ENCODE results near the gene PPOX. TPM values are rescaled to one million over a fixed set of nuclear protein-coding genes. Genes with fewer than 3 reads are reported as not detected.

Gene PPOX
- total RNA-seq, 1 donor from 2014 or later, result 21.6 TPM

GRCh38 chr1:161216945-161217712 lies 50.9 kb downstream of the PPOX start:
- H3K4me3 Mint-ChIP-seq (ENCODE audit: unreplicated experiment), result no peak overlapping the region
- peaks cover 8% of the 10 kb centered on the region for H3K4me1 Mint-ChIP-seq (ENCODE audit: low read depth)
- peak overlapping the region; percentile 72 for H3K27ac Mint-ChIP-seq (ENCODE audit: unreplicated experiment)
- no peaks in the 10 kb centered on the region for H3K9me3 Mint-ChIP-seq (ENCODE audit: low read depth)
- no peak for DNase-seq (ENCODE audit: low spot score)
- no peak for TF ChIP-seq CTCF (IDR thresholded peaks at IDR 0.05)
- no peaks in the 10 kb centered on the region for H3K27me3 Mint-ChIP-seq (ENCODE audit: low read depth)
- H3K36me3 Mint-ChIP-seq (ENCODE audit: low read depth), result peaks cover 21% of the 10 kb centered on the region

- H3K9me3 Mint-ChIP-seq (ENCODE audit: low read depth), result no peaks in the 10 kb centered on the region
- no peak overlapping the region for H3K27ac Mint-ChIP-seq (ENCODE audit: unreplicated experiment)
- no peaks in the 10 kb centered on the region for H3K27me3 Mint-ChIP-seq (ENCODE audit: low read depth)
- H3K36me3 Mint-ChIP-seq (ENCODE audit: low read depth), result peaks cover 19% of the 10 kb centered on the region
- peaks cover 8% of the 10 kb centered on the region for H3K4me1 Mint-ChIP-seq (ENCODE audit: low read depth)
- DNase-seq (ENCODE audit: low spot score), result peak; percentile 76
- TF ChIP-seq CTCF (IDR thresholded peaks at IDR 0.05), result no peak
- no peak overlapping the region for H3K4me3 Mint-ChIP-seq (ENCODE audit: unreplicated experiment)
Observed at GRCh38 chr1:161217831-161218230, 51.6 kb downstream of the PPOX start.

- Mint-ChIP-seq H3K36me3 (ENCODE audit: low read depth) (peaks cover 14% of the 10 kb centered on the region), H3K4me1 (ENCODE audit: low read depth) (peaks cover 8% of the 10 kb centered on the region), H3K27ac (ENCODE audit: unreplicated experiment) (no peak overlapping the region), H3K4me3 (ENCODE audit: unreplicated experiment) (no peak overlapping the region), H3K27me3 (ENCODE audit: low read depth) (no peaks in the 10 kb centered on the region), H3K9me3 (ENCODE audit: low read depth) (no peaks in the 10 kb centered on the region)
- TF ChIP-seq CTCF (IDR thresholded peaks at IDR 0.05), result no peak
- DNase-seq (ENCODE audit: low spot score), result peak; percentile 51
Observed at GRCh38 chr1:161218301-161219077, 52.3 kb downstream of the PPOX start.

GRCh38 chr1:161219078-161219892 lies 53.1 kb downstream of the PPOX start:
- no peaks in the 10 kb centered on the region for H3K9me3 Mint-ChIP-seq (ENCODE audit: low read depth)
- H3K36me3 Mint-ChIP-seq (ENCODE audit: low read depth), result peaks cover 8% of the 10 kb centered on the region
- H3K4me1 Mint-ChIP-seq (ENCODE audit: low read depth), result peaks cover 8% of the 10 kb centered on the region
- peak; percentile 4 for DNase-seq (ENCODE audit: low spot score)
- no peak overlapping the region for H3K27ac Mint-ChIP-seq (ENCODE audit: unreplicated experiment)
- no peak overlapping the region for H3K4me3 Mint-ChIP-seq (ENCODE audit: unreplicated experiment)
- no peaks in the 10 kb centered on the region for H3K27me3 Mint-ChIP-seq (ENCODE audit: low read depth)
- TF ChIP-seq CTCF (IDR thresholded peaks at IDR 0.05), result no peak

GRCh38 chr1:161220002-161220401 lies 53.8 kb downstream of the PPOX start:
- Mint-ChIP-seq H3K27me3 (ENCODE audit: low read depth) (no peaks in the 10 kb centered on the region), H3K9me3 (ENCODE audit: low read depth) (no peaks in the 10 kb centered on the region), H3K4me1 (ENCODE audit: low read depth) (peaks cover 8% of the 10 kb centered on the region), H3K4me3 (ENCODE audit: unreplicated experiment) (no peak overlapping the region), H3K27ac (ENCODE audit: unreplicated experiment) (no peak overlapping the region), H3K36me3 (ENCODE audit: low read depth) (peaks cover 3% of the 10 kb centered on the region)
- DNase-seq (ENCODE audit: low spot score), result peak; percentile 7
- TF ChIP-seq CTCF (IDR thresholded peaks at IDR 0.05), result no peak

Data from chondrocyte (in vitro differentiated cells).